A549 (cell line): ENCODE results near the gene ODC1. TPM values are rescaled to one million over a fixed set of nuclear protein-coding genes. Genes with fewer than 3 reads are reported as not detected.

ENCODE experiments used
- ATAC-seq, 2 experiments: fragments of 200-7000 bp in 1 of 2; fragments of >200 bp in 1 of 2; cut with Nextera tagmentation in 1 of 2; cut with Tn5 transposase in 1 of 2; 3 replicates each; pipeline versions ENCODE4 v1.8.0 to v1.9.1; 2018 to 2020; ENCODE audit warnings: mild to moderate bottlenecking in 1 of 2, moderate library complexity in 1 of 2
- CTCF ChIA-PET: fragments of 300-600 bp; sonication (Branson Sonifier 250); formaldehyde crosslinking; extraction: SDS; loops from one replicate; lab custom pipeline; 2021; ENCODE audit warnings: antibody characterized with exemption, inconsistent platforms; lab: Yijun Ruan, JAX
- POLR2A ChIA-PET: fragments of 350-600 bp; formaldehyde crosslinking; extraction: SDS; loops from one replicate; lab custom pipeline; 2021; ENCODE audit warnings: antibody characterized with exemption, inconsistent platforms; lab: Yijun Ruan, JAX
- DNase-seq, 2 experiments: peaks; one replicate each; pipeline versions ENCODE4 v3.0.0 to v3.0.0-alpha.2; 2011 to 2016; ENCODE audit warnings: low read depth in 1 of 2, low spot score in 1 of 2
- FAIRE-seq: peaks from 2 replicates; lab custom pipeline; 2011; peaks lifted over from hg19 to GRCh38; lab: Jason Lieb, UNC
- H3K27ac ChIP-seq, 2 experiments: fragments of >200 bp; sonication (Bioruptor Twin); formaldehyde crosslinking; 3 replicates each; pipeline ENCODE4 v1.5.1; 2016 to 2017
- H3K4me1 ChIP-seq: fragments of >200 bp; sonication (Bioruptor Twin); formaldehyde crosslinking; 3 replicates; pipeline ENCODE4 v1.6.1; 2016
- H3K4me2 ChIP-seq: fragments of >200 bp; sonication (Bioruptor Twin); formaldehyde crosslinking; 3 replicates; pipeline ENCODE4 v1.6.1; 2016
- H3K4me3 ChIP-seq: fragments of >200 bp; sonication (Bioruptor Twin); formaldehyde crosslinking; 3 replicates; pipeline ENCODE4 v1.5.1; 2016
- H3K9me3 ChIP-seq: fragments of >200 bp; sonication (Bioruptor Twin); formaldehyde crosslinking; 3 replicates; pipeline ENCODE4 v1.6.1; 2016
- CEBPB ChIP-seq, 2 experiments: fragments of >200 bp in 1 of 2; sonication (Bioruptor Twin) in 1 of 2; formaldehyde crosslinking in 1 of 2; IDR thresholded peaks; 2 replicates each; pipeline ENCODE4 v1.6.1; 2012 to 2016
- CTCF ChIP-seq: fragments of >200 bp; sonication (Bioruptor Twin); formaldehyde crosslinking; IDR thresholded peaks from 3 replicates; pipeline ENCODE4 v1.5.1; 2016
- E2F6 ChIP-seq: IDR thresholded peaks from 2 replicates; pipeline ENCODE4 v1.6.1; 2012; ENCODE audit warnings: low read depth, borderline replicate concordance
- EHMT2 ChIP-seq: fragments of 200-600 bp; sonication (generic); IDR thresholded peaks from 2 replicates; pipeline ENCODE4 v1.6.1; 2016; ENCODE audit warnings: antibody characterized with exemption, low read depth, mild to moderate bottlenecking, moderate library complexity
- HMGXB4 ChIP-seq: fragments of 250-450 bp; sonication (Bioruptor Pico); IDR thresholded peaks from 2 replicates; pipeline ENCODE4 v1.5.0; 2021; ENCODE audit warnings: mild to moderate bottlenecking, moderate library complexity, borderline replicate concordance
- KDM1A ChIP-seq: fragments of 200-600 bp; sonication (generic); IDR thresholded peaks from 2 replicates; pipeline ENCODE4 v1.6.1; 2016; ENCODE audit warnings: low read depth, mild to moderate bottlenecking
- MAZ ChIP-seq: fragments of 150-350 bp; IDR thresholded peaks from 2 replicates; pipeline ENCODE4 v1.6.1; 2014; ENCODE audit warnings: antibody characterized with exemption, low read depth, low read length, borderline replicate concordance
- MYC ChIP-seq: IDR thresholded peaks from 2 replicates; pipeline ENCODE4 v1.6.1; 2012; ENCODE audit warnings: mild to moderate bottlenecking, inconsistent platforms, low read length, improper control_type of control experiment, borderline replicate concordance
- NR3C1 ChIP-seq: fragments of >200 bp; sonication (Bioruptor Twin); formaldehyde crosslinking; IDR thresholded peaks from 3 replicates; pipeline ENCODE4 v1.6.1; 2017
- POLR2AphosphoS2 ChIP-seq: conservative IDR thresholded peaks from 2 replicates; pipeline ENCODE4 v1.6.1; 2012; ENCODE audit warnings: low read length, improper control_type of control experiment, inconsistent platforms
- RARB ChIP-seq: fragments of 250-450 bp; sonication (Bioruptor Pico); IDR thresholded peaks from 2 replicates; pipeline ENCODE4 v1.8.0; 2021; ENCODE audit warnings: mild to moderate bottlenecking, moderate library complexity
- SMC3 ChIP-seq: fragments of >200 bp; sonication (Bioruptor Twin); formaldehyde crosslinking; IDR thresholded peaks from 3 replicates; pipeline ENCODE4 v1.6.1; 2018; ENCODE audit warnings: inconsistent platforms
- USF2 ChIP-seq: fragments of 450-650 bp; IDR thresholded peaks from 2 replicates; pipeline ENCODE4 v1.6.1; 2014; ENCODE audit warnings: antibody characterized with exemption
- WGBS: methylation state at CpG from one replicate; pipeline ENCODE4 v1.1.6; 2017; ENCODE audit errors: missing lambda C conversion rate; 5-methylcytosine and 5-hydroxymethylcytosine counted together
- polyA plus RNA-seq, 4 experiments: library from polyadenylated mRNA; depleted of rRNA in 3 of 4; stranded (reverse); fragments of >200 nt; fragmentation: RNase III in 1 of 4; extraction: RNeasy Plus Mini Kit Qiagen cat#74134 plus additional on column Dnase treatment in 1 of 4; gene quantifications; 2 replicates in 3 of 4; 3 replicates in 1 of 4; pipeline ENCODE4 v1.2.3, GENCODE V29; 2011 to 2017

Gene ODC1
- polyA plus RNA-seq, 2 of the 4 experiments (the other 2 are of a cell fraction) = 57.8 to 265 TPM

GRCh38 chr2:10407432-10407831, 40.7 kb downstream of the ODC1 start:
- no peak for DNase-seq
- Histone ChIP-seq H3K27ac (peak overlapping the region; percentile 93 to 95), H3K9me3 (peaks cover 4% of the 10 kb centered on the region; the same call in 1 of the 3 replicates), H3K4me3 (no peak overlapping the region), H3K4me2 (peak overlapping the region; percentile 92), H3K4me1 (peaks cover 71% of the 10 kb centered on the region)
- TF ChIP-seq E2F6 (0 out of 2 replicates have a peak, but pooled peaks have one; percentile 11), KDM1A (no peak), CEBPB (IDR thresholded peaks at IDR 0.05) (0 out of 4 replicates have a peak, but pooled peaks of 1 of the 2 experiments have one; percentile 14), POLR2AphosphoS2 (0 out of 2 replicates have a peak, but pooled peaks have one; percentile 53)
- CTCF ChIA-PET = interaction anchor here (0.9 to 25.7 kb wide), 27 partner anchors 9 to 359 kb away, joined by 3 to 374 read pairs (median 31); partner anchors contain the start of genes HPCAL1 and RRM2
- POLR2A ChIA-PET = interaction anchor here (0.9 to 2.7 kb wide), 4 partner anchors 28 to 123 kb away, joined by 3 to 19 read pairs (median 6); partner anchors contain the start of gene HPCAL1
- no peak for ATAC-seq
- FAIRE-seq = no peak
- WGBS = 65% methylated on average over 4 of the region's 4 CpGs

- Histone ChIP-seq H3K4me3 (no peak overlapping the region), H3K9me3 (no peaks in the 10 kb centered on the region), H3K4me2 (peak overlapping the region; percentile 92), H3K4me1 (peaks cover 79% of the 10 kb centered on the region), H3K27ac (peak overlapping the region; percentile 93 to 95)
- FAIRE-seq (no peak), ATAC-seq (no peak), DNase-seq (no peak)
- WGBS = 85% methylated on average over 18 of the region's 18 CpGs
- ChIA-PET POLR2A (interaction anchor here (1.0 kb wide), 1 partner anchor 103 kb away, joined by 3 read pairs; no protein-coding TSS in a partner anchor), CTCF (interaction anchor here (0.5 to 25.7 kb wide), 15 partner anchors 10 to 358 kb away, joined by 3 to 374 read pairs (median 38); partner anchors contain the start of genes HPCAL1 and RRM2)
- TF ChIP-seq MAZ (no peak), SMC3 (no peak), EHMT2 (no peak), E2F6 (no peak), USF2 (no peak), MYC (no peak)
These were observed 41.5 kb downstream of the ODC1 start for GRCh38 chr2:10406491-10407188.

- Histone ChIP-seq H3K4me2 (peak overlapping the region; percentile 92), H3K9me3 (no peaks in the 10 kb centered on the region), H3K27ac (peak overlapping the region; percentile 93 to 95), H3K4me1 (peaks cover 85% of the 10 kb centered on the region), H3K4me3 (no peak overlapping the region)
- ChIA-PET CTCF (interaction anchor here (1.1 to 25.7 kb wide), 15 partner anchors 9 to 333 kb away, joined by 3 to 374 read pairs (median 14); partner anchors contain the start of genes HPCAL1 and RRM2), POLR2A (interaction anchor here (1.0 kb wide), 2 partner anchors 102 to 136 kb away, joined by 3 to 4 read pairs; no protein-coding TSS in a partner anchor)
- FAIRE-seq (no peak), DNase-seq (no peak), ATAC-seq (no peak)
- TF ChIP-seq HMGXB4 (CRISPR knock-in tag) (no peak), CTCF (no peak), RARB (CRISPR knock-in tag) (no peak), NR3C1 (no peak), MAZ (no peak)
- WGBS = 77% methylated on average over 10 of the region's 10 CpGs
These were observed 42.1 kb downstream of the ODC1 start for GRCh38 chr2:10406016-10406415.
